A549 (cell line): ENCODE measurements around the gene PTPRN2. TPM values are rescaled to one million over a fixed set of nuclear protein-coding genes. Genes with fewer than 3 reads are reported as not detected.

Experiments
- ATAC-seq, 2 experiments: fragments of 200-7000 bp in 1 of 2; fragments of >200 bp in 1 of 2; cut with Nextera tagmentation in 1 of 2; cut with Tn5 transposase in 1 of 2; 3 replicates each; pipeline versions ENCODE4 v1.8.0 to v1.9.1; 2018 to 2020; ENCODE audit warnings: mild to moderate bottlenecking in 1 of 2, moderate library complexity in 1 of 2
- CTCF ChIA-PET: fragments of 300-600 bp; sonication (Branson Sonifier 250); formaldehyde crosslinking; extraction: SDS; loops from one replicate; lab custom pipeline; 2021; ENCODE audit warnings: antibody characterized with exemption, inconsistent platforms; lab: Yijun Ruan, JAX
- POLR2A ChIA-PET: fragments of 350-600 bp; formaldehyde crosslinking; extraction: SDS; loops from one replicate; lab custom pipeline; 2021; ENCODE audit warnings: antibody characterized with exemption, inconsistent platforms; lab: Yijun Ruan, JAX
- DNase-seq, 2 experiments: peaks; one replicate each; pipeline versions ENCODE4 v3.0.0 to v3.0.0-alpha.2; 2011 to 2016; ENCODE audit warnings: low read depth in 1 of 2, low spot score in 1 of 2
- FAIRE-seq: peaks from 2 replicates; lab custom pipeline; 2011; peaks lifted over from hg19 to GRCh38; lab: Jason Lieb, UNC
- H3K27ac ChIP-seq, 2 experiments: fragments of >200 bp; sonication (Bioruptor Twin); formaldehyde crosslinking; 3 replicates each; pipeline ENCODE4 v1.5.1; 2016 to 2017
- H3K4me1 ChIP-seq: fragments of >200 bp; sonication (Bioruptor Twin); formaldehyde crosslinking; 3 replicates; pipeline ENCODE4 v1.6.1; 2016
- H3K4me2 ChIP-seq: fragments of >200 bp; sonication (Bioruptor Twin); formaldehyde crosslinking; 3 replicates; pipeline ENCODE4 v1.6.1; 2016
- H3K4me3 ChIP-seq: fragments of >200 bp; sonication (Bioruptor Twin); formaldehyde crosslinking; 3 replicates; pipeline ENCODE4 v1.5.1; 2016
- H3K9me3 ChIP-seq: fragments of >200 bp; sonication (Bioruptor Twin); formaldehyde crosslinking; 3 replicates; pipeline ENCODE4 v1.6.1; 2016
- CHD2 ChIP-seq: fragments of 150-350 bp; IDR thresholded peaks from 2 replicates; pipeline ENCODE4 v1.6.1; 2014; ENCODE audit warnings: low read length; ENCODE audit not compliant: partially characterized antibody
- EP300 ChIP-seq, 2 experiments: fragments of >200 bp; sonication (Bioruptor Twin); formaldehyde crosslinking; IDR thresholded peaks; 2 replicates in 1 of 2; 3 replicates in 1 of 2; pipeline ENCODE4 v1.6.1; 2016 to 2017
- ESRRA ChIP-seq: fragments of 150-350 bp; IDR thresholded peaks from 2 replicates; pipeline ENCODE4 v1.6.1; 2014; ENCODE audit warnings: mild to moderate bottlenecking, low read length, borderline replicate concordance
- FOSB ChIP-seq: fragments of 250-450 bp; sonication (Bioruptor Pico); IDR thresholded peaks from 2 replicates; pipeline ENCODE4 v1.5.0; 2020; ENCODE audit warnings: mild to moderate bottlenecking, moderate library complexity
- GATA3 ChIP-seq: IDR thresholded peaks from 2 replicates; pipeline ENCODE4 v1.6.1; 2012; ENCODE audit warnings: borderline replicate concordance
- HDAC2 ChIP-seq: fragments of 200-600 bp; sonication (generic); IDR thresholded peaks from 2 replicates; pipeline ENCODE4 v1.6.1; 2016
- HEYL ChIP-seq: fragments of 250-450 bp; sonication (Bioruptor Pico); IDR thresholded peaks from 2 replicates; pipeline ENCODE4 v1.8.0; 2021; ENCODE audit warnings: mild to moderate bottlenecking, moderate library complexity
- HOXB13 ChIP-seq: fragments of 250-450 bp; sonication (Bioruptor Pico); IDR thresholded peaks from 2 replicates; pipeline ENCODE4 v1.5.0; 2020; ENCODE audit warnings: low read depth, mild to moderate bottlenecking, moderate library complexity
- HOXB5 ChIP-seq: fragments of 250-450 bp; sonication (Bioruptor Pico); IDR thresholded peaks from 2 replicates; pipeline ENCODE4 v1.5.0; 2020; ENCODE audit warnings: mild to moderate bottlenecking, moderate library complexity
- KDM1A ChIP-seq: fragments of 200-600 bp; sonication (generic); IDR thresholded peaks from 2 replicates; pipeline ENCODE4 v1.6.1; 2016; ENCODE audit warnings: low read depth, mild to moderate bottlenecking
- PHF8 ChIP-seq: fragments of 200-600 bp; sonication (generic); IDR thresholded peaks from 2 replicates; pipeline ENCODE4 v1.6.1; 2016; ENCODE audit warnings: low read depth, mild to moderate bottlenecking, antibody characterized with exemption, moderate library complexity, borderline replicate concordance
- POLR2AphosphoS2 ChIP-seq: conservative IDR thresholded peaks from 2 replicates; pipeline ENCODE4 v1.6.1; 2012; ENCODE audit warnings: low read length, improper control_type of control experiment, inconsistent platforms
- RAD21 ChIP-seq, 2 experiments: fragments of >200 bp in 1 of 2; sonication (Bioruptor Twin) in 1 of 2; formaldehyde crosslinking in 1 of 2; IDR thresholded peaks in 1 of 2; conservative IDR thresholded peaks in 1 of 2; 2 replicates in 1 of 2; 3 replicates in 1 of 2; pipeline ENCODE4 v1.6.1; 2012 to 2018; ENCODE audit warnings: inconsistent platforms in 1 of 2
- RNF2 ChIP-seq: fragments of 200-600 bp; sonication (generic); IDR thresholded peaks from 2 replicates; pipeline ENCODE4 v1.6.1; 2016; ENCODE audit warnings: low read depth, mild to moderate bottlenecking, antibody characterized with exemption, moderate library complexity, borderline replicate concordance
- SREBF2 ChIP-seq: fragments of 450-650 bp; IDR thresholded peaks from 2 replicates; pipeline ENCODE4 v1.6.1; 2014; ENCODE audit warnings: mild to moderate bottlenecking, moderate library complexity
- TP53 ChIP-seq: fragments of 250-450 bp; sonication (Bioruptor Pico); IDR thresholded peaks from 2 replicates; pipeline ENCODE4 v1.5.0; 2021; ENCODE audit warnings: mild to moderate bottlenecking, moderate library complexity
- ZFP36 ChIP-seq: fragments of 450-650 bp; IDR thresholded peaks from 2 replicates; pipeline ENCODE4 v1.6.1; 2014; ENCODE audit warnings: borderline replicate concordance; ENCODE audit not compliant: partially characterized antibody
- ZNF302 ChIP-seq: fragments of 250-450 bp; sonication (Bioruptor Pico); IDR thresholded peaks from 2 replicates; pipeline ENCODE4 v1.9.0; 2021; ENCODE audit warnings: inconsistent platforms, mild to moderate bottlenecking, moderate library complexity
- ZSCAN20 ChIP-seq: fragments of 250-450 bp; sonication (Bioruptor Pico); IDR thresholded peaks from 2 replicates; pipeline ENCODE4 v1.8.0; 2022; ENCODE audit warnings: mild to moderate bottlenecking, moderate library complexity
- WGBS: methylation state at CpG from one replicate; pipeline ENCODE4 v1.1.6; 2017; ENCODE audit errors: missing lambda C conversion rate; 5-methylcytosine and 5-hydroxymethylcytosine counted together
- polyA plus RNA-seq, 4 experiments: library from polyadenylated mRNA; depleted of rRNA in 3 of 4; stranded (reverse); fragments of >200 nt; fragmentation: RNase III in 1 of 4; extraction: RNeasy Plus Mini Kit Qiagen cat#74134 plus additional on column Dnase treatment in 1 of 4; gene quantifications; 2 replicates in 3 of 4; 3 replicates in 1 of 4; pipeline ENCODE4 v1.2.3, GENCODE V29; 2011 to 2017
- TF ChIP-seq, protein P1 (sequence below): IDR thresholded peaks from 2 replicates; pipeline ENCODE4 v1.6.1; 2012; ENCODE audit warnings: low read depth, borderline replicate concordance
- TF ChIP-seq, protein P2 (sequence below): fragments of 250-450 bp; sonication (Bioruptor Pico); IDR thresholded peaks from 2 replicates; pipeline ENCODE4 v1.5.0; 2021; ENCODE audit warnings: mild to moderate bottlenecking, moderate library complexity, borderline replicate concordance
- TF ChIP-seq, protein P3 (sequence below): IDR thresholded peaks from 2 replicates; pipeline ENCODE4 v1.6.1; 2012
- TF ChIP-seq, protein P4 (sequence below): fragments of 250-450 bp; sonication (Bioruptor Pico); IDR thresholded peaks from 2 replicates; pipeline ENCODE4 v1.5.0; 2020; ENCODE audit warnings: low read depth, mild to moderate bottlenecking, moderate library complexity
- TF ChIP-seq, protein P5 (sequence below): fragments of 200-600 bp; sonication (generic); IDR thresholded peaks from 2 replicates; pipeline ENCODE4 v1.6.1; 2016; ENCODE audit warnings: antibody characterized with exemption, mild to moderate bottlenecking, moderate library complexity

Gene PTPRN2
- polyA plus RNA-seq, 2 of the 4 experiments (the other 2 are of a cell fraction), result 0.41 to 1.2 TPM

DNA sequence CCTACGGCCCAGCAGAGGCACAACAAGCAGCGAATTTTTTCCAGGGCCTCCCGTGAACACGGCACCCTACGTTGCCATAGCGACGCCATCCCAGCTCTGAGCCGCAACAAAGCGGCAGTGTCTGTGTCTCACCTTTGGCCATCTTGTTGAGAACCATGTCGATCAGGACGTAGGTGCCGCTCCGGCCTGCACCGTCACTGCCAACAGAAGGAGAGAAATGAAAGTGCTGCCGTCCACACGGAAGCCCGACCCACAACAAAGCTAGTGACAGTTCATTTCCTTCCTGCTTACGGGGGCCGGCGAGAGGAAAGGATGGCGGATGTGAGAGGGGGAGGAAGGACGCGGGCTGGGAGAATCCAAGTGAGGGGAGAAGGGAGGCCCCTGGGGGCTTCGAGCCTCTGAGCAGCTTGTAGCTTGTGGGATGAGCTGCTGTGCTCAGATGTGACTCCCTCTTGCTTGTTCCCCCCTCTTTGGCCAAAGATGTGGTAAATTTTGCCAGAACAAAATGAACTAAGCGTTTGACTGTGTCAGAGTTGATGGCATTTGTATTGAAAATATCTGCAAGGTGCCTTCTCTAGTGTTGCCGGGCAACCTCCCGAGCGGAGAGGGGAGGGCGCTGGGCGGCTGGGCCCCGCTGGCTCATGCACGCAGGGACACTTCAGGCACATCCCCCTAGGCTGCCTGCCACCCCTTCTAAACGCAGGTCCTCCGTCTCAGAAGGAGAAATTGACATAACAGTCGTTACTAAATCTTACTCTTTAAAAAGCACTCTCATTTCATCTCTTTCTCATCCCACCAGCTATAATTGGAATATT is 1018.6 kb downstream of the PTPRN2 start:
- ChIA-PET CTCF (no interaction called here), POLR2A (no interaction called here)
- FAIRE-seq (no peak), DNase-seq (no peak), ATAC-seq (no peak)
- TF ChIP-seq PHF8, result no peak
- no peak for TF ChIP-seq EP300 (IDR thresholded peaks at IDR 0.05)
- TF ChIP-seq RAD21 (conservative IDR thresholded peaks at IDR 0.05 in 1 of 2, IDR thresholded peaks at IDR 0.05 in 1 of 2), result no peak
- TF ChIP-seq, protein P1, sequence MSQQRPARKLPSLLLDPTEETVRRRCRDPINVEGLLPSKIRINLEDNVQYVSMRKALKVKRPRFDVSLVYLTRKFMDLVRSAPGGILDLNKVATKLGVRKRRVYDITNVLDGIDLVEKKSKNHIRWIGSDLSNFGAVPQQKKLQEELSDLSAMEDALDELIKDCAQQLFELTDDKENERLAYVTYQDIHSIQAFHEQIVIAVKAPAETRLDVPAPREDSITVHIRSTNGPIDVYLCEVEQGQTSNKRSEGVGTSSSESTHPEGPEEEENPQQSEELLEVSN, result no peak
- TF ChIP-seq ESRRA, result no peak
- TF ChIP-seq GATA3, result no peak
- no peak for TF ChIP-seq FOSB (CRISPR knock-in tag)
- TF ChIP-seq ZSCAN20, result no peak
- no peak for TF ChIP-seq KDM1A
- TF ChIP-seq POLR2AphosphoS2, result no peak
- Histone ChIP-seq H3K4me1 (no peaks in the 10 kb centered on the region), H3K27ac (no peak overlapping the region), H3K4me2 (no peak overlapping the region), H3K9me3 (no peaks in the 10 kb centered on the region), H3K4me3 (no peak overlapping the region)
- 70% methylated on average over 34 of the region's 35 CpGs for WGBS

DNA sequence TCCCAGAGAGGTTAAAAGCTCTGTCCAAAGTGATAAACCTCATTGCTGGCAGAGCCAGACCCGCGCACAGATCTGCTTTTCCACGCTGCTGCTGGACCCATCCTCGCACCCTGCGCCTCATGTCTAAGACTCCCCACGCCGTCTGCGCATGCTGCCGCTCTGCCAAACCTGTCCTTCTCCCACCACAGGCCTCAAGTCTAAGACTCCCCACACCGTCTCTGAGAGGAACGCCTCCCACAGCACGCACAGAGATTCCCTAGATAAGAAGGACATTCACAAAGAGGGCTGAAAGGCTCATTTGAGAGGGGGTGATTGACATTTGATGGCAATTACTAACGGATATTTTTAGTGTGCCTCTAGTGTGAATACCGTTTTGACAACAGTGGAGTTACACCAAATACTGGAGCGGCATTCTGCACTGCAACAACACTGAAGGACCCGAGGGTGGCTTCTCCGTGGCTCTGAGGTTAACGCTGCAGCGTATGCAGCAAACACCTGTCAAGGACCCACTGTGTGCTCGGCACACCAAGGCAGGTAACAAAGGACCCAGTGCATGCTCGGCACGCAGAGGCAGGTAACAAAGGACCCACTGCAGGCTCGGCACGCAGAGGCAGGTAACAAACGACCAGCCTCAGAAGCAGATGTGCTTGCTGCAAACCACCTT is 1019.4 kb downstream of the PTPRN2 start:
- no peak for DNase-seq
- WGBS, result 73% methylated on average over 25 of the region's 25 CpGs
- Histone ChIP-seq H3K9me3 (no peaks in the 10 kb centered on the region), H3K4me3 (no peak overlapping the region), H3K4me2 (no peak overlapping the region), H3K4me1 (no peaks in the 10 kb centered on the region)
- POLR2A ChIA-PET, result no interaction called here
- CTCF ChIA-PET, result no interaction called here
- FAIRE-seq, result no peak
- ATAC-seq, result no peak
- TF ChIP-seq SREBF2 (no peak), HEYL (CRISPR knock-in tag) (no peak), POLR2AphosphoS2 (no peak), TP53 (no peak), ZNF302 (CRISPR knock-in tag) (no peak), CHD2 (no peak), HOXB5 (CRISPR knock-in tag) (no peak), RNF2 (no peak), KDM1A (no peak)
- TF ChIP-seq, protein P2, sequence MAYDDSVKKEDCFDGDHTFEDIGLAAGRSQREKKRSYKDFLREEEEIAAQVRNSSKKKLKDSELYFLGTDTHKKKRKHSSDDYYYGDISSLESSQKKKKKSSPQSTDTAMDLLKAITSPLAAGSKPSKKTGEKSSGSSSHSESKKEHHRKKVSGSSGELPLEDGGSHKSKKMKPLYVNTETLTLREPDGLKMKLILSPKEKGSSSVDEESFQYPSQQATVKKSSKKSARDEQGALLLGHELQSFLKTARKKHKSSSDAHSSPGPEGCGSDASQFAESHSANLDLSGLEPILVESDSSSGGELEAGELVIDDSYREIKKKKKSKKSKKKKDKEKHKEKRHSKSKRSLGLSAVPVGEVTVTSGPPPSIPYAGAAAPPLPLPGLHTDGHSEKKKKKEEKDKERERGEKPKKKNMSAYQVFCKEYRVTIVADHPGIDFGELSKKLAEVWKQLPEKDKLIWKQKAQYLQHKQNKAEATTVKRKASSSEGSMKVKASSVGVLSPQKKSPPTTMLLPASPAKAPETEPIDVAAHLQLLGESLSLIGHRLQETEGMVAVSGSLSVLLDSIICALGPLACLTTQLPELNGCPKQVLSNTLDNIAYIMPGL (CRISPR knock-in tag), result no peak
- TF ChIP-seq, all 56 proteins: peak for 0
- no peak overlapping the region for H3K27ac ChIP-seq

DNA sequence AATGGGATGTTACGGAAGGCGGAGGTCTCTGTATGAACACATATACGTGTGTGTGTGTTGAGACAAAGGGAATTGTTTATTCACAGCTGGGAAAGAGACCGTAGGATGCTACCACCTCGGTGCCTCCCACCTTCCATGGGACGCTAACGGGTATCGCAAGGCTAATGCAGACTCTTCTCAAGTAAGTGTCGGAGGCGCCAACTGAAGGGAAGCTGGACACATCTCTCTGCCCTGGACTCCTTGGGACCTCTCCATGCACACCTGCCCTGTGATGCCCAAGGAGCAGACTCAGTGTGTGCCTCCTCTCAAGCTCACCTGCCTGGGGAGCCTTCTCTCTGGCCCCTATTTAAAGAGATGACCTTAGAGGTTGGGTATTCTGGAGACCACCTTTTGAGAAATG is 1020.0 kb downstream of the PTPRN2 start:
- FAIRE-seq (no peak), DNase-seq (no peak), ATAC-seq (no peak)
- Histone ChIP-seq H3K4me1 (no peaks in the 10 kb centered on the region), H3K4me3 (no peak overlapping the region), H3K27ac (no peak overlapping the region), H3K4me2 (no peak overlapping the region), H3K9me3 (no peaks in the 10 kb centered on the region)
- WGBS, result 81% methylated on average over 10 of the region's 10 CpGs
- CTCF ChIA-PET, result no interaction called here
- POLR2A ChIA-PET, result no interaction called here
- no peak for TF ChIP-seq HEYL (CRISPR knock-in tag)
- no peak for TF ChIP-seq HDAC2
- TF ChIP-seq GATA3, result no peak
- TF ChIP-seq, protein P3, sequence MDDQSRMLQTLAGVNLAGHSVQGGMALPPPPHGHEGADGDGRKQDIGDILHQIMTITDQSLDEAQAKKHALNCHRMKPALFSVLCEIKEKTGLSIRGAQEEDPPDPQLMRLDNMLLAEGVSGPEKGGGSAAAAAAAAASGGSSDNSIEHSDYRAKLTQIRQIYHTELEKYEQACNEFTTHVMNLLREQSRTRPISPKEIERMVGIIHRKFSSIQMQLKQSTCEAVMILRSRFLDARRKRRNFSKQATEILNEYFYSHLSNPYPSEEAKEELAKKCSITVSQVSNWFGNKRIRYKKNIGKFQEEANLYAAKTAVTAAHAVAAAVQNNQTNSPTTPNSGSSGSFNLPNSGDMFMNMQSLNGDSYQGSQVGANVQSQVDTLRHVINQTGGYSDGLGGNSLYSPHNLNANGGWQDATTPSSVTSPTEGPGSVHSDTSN, result no peak
- TF ChIP-seq HOXB13, result no peak
- TF ChIP-seq, protein P4, sequence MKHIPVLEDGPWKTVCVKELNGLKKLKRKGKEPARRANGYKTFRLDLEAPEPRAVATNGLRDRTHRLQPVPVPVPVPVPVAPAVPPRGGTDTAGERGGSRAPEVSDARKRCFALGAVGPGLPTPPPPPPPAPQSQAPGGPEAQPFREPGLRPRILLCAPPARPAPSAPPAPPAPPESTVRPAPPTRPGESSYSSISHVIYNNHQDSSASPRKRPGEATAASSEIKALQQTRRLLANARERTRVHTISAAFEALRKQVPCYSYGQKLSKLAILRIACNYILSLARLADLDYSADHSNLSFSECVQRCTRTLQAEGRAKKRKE (CRISPR knock-in tag), result no peak
- TF ChIP-seq, protein P5, sequence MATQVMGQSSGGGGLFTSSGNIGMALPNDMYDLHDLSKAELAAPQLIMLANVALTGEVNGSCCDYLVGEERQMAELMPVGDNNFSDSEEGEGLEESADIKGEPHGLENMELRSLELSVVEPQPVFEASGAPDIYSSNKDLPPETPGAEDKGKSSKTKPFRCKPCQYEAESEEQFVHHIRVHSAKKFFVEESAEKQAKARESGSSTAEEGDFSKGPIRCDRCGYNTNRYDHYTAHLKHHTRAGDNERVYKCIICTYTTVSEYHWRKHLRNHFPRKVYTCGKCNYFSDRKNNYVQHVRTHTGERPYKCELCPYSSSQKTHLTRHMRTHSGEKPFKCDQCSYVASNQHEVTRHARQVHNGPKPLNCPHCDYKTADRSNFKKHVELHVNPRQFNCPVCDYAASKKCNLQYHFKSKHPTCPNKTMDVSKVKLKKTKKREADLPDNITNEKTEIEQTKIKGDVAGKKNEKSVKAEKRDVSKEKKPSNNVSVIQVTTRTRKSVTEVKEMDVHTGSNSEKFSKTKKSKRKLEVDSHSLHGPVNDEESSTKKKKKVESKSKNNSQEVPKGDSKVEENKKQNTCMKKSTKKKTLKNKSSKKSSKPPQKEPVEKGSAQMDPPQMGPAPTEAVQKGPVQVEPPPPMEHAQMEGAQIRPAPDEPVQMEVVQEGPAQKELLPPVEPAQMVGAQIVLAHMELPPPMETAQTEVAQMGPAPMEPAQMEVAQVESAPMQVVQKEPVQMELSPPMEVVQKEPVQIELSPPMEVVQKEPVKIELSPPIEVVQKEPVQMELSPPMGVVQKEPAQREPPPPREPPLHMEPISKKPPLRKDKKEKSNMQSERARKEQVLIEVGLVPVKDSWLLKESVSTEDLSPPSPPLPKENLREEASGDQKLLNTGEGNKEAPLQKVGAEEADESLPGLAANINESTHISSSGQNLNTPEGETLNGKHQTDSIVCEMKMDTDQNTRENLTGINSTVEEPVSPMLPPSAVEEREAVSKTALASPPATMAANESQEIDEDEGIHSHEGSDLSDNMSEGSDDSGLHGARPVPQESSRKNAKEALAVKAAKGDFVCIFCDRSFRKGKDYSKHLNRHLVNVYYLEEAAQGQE, result no peak
- no peak for TF ChIP-seq ZFP36
